H1 (cell line): ENCODE results near the gene PHAX. TPM values are rescaled to one million over a fixed set of nuclear protein-coding genes. Genes with fewer than 3 reads are reported as not detected.

Experiments used
- ASH2L ChIP-seq: fragments of 200-600, 300-600 bp; sonication (generic); IDR thresholded peaks from one replicate; pipeline ENCODE4 v1.7.1; 2017; ENCODE audit warnings: low read length
- BACH1 ChIP-seq: IDR thresholded peaks from 2 replicates; pipeline ENCODE4 v1.6.1; 2012; ENCODE audit warnings: low read length, improper control_type of control experiment
- BCL11A ChIP-seq, 2 experiments: IDR thresholded peaks; one replicate each; pipeline ENCODE4 v1.6.1; 2011; ENCODE audit warnings: low read depth in 2 of 2, low read length in 2 of 2, mild to moderate bottlenecking in 2 of 2
- CHD2 ChIP-seq: IDR thresholded peaks from 2 replicates; pipeline ENCODE4 v1.6.1; 2012; ENCODE audit warnings: low read length, improper control_type of control experiment
- CTBP2 ChIP-seq: IDR thresholded peaks from 2 replicates; pipeline ENCODE4 v1.7.0; 2011; ENCODE audit warnings: borderline replicate concordance, mild to moderate bottlenecking, moderate library complexity, mixed read lengths, low read length; ENCODE audit not compliant: insufficient read depth, insufficient read length
- GABPA ChIP-seq: IDR thresholded peaks from 2 replicates; pipeline ENCODE4 v1.6.1; 2011; ENCODE audit warnings: mild to moderate bottlenecking, low read length, moderate library complexity, borderline replicate concordance; ENCODE audit not compliant: insufficient read depth
- GTF2F1 ChIP-seq: IDR thresholded peaks from 2 replicates; pipeline ENCODE4 v1.6.1; 2012; ENCODE audit warnings: low read depth, low read length, improper control_type of control experiment, borderline replicate concordance
- JUND ChIP-seq: IDR thresholded peaks from 2 replicates; pipeline ENCODE4 v1.6.1; 2011; ENCODE audit warnings: mild to moderate bottlenecking, improper control_type of control experiment, low read length
- MAFK ChIP-seq: IDR thresholded peaks from 2 replicates; pipeline ENCODE4 v1.6.1; 2012; ENCODE audit warnings: low read depth, mild to moderate bottlenecking, improper control_type of control experiment, low read length
- MAX ChIP-seq: IDR thresholded peaks from 2 replicates; pipeline ENCODE4 v1.6.1; 2012; ENCODE audit warnings: inconsistent platforms
- PHF8 ChIP-seq: fragments of 200-600 bp; sonication (generic); conservative IDR thresholded peaks from 2 replicates; pipeline ENCODE4 v1.7.1; 2012; ENCODE audit warnings: low read depth, mild to moderate bottlenecking, inconsistent platforms, low read length, moderate library complexity
- POU5F1 ChIP-seq: IDR thresholded peaks from 2 replicates; pipeline ENCODE4 v1.6.1; 2011; ENCODE audit warnings: low read depth, mild to moderate bottlenecking, low read length, moderate library complexity
- RAD21 ChIP-seq, 2 experiments: IDR thresholded peaks in 1 of 2; conservative IDR thresholded peaks in 1 of 2; 2 replicates each; pipeline ENCODE4 v1.6.1; 2011; ENCODE audit warnings: low read depth in 2 of 2, low read length in 2 of 2, improper control_type of control experiment in 1 of 2, inconsistent platforms in 1 of 2, mild to moderate bottlenecking in 1 of 2, moderate library complexity in 1 of 2
- RBBP5 ChIP-seq: IDR thresholded peaks from 2 replicates; pipeline ENCODE4 v1.7.1; 2012; ENCODE audit warnings: low read depth, mild to moderate bottlenecking, inconsistent platforms, low read length, moderate library complexity, borderline replicate concordance
- SAP30 ChIP-seq: fragments of 300-600 bp; sonication (generic); IDR thresholded peaks from 2 replicates; pipeline ENCODE4 v1.7.1; 2012; ENCODE audit warnings: low read length, moderate library complexity, mild to moderate bottlenecking, inconsistent platforms; ENCODE audit not compliant: insufficient read depth, insufficient replicate concordance
- SP1 ChIP-seq: IDR thresholded peaks from 2 replicates; pipeline ENCODE4 v1.6.1; 2011; ENCODE audit warnings: low read depth, low read length
- SP4 ChIP-seq: IDR thresholded peaks from 2 replicates; pipeline ENCODE4 v1.6.1; 2012; ENCODE audit warnings: low read length, inconsistent platforms
- SRF ChIP-seq: IDR thresholded peaks from 2 replicates; pipeline ENCODE4 v1.6.1; 2011; ENCODE audit warnings: mild to moderate bottlenecking, low read depth, low read length, moderate library complexity
- TBP ChIP-seq: IDR thresholded peaks from 2 replicates; pipeline ENCODE4 v1.6.1; 2011; ENCODE audit warnings: low read depth, low read length, improper control_type of control experiment
- TEAD4 ChIP-seq: IDR thresholded peaks from 2 replicates; pipeline ENCODE4 v1.6.1; 2012; ENCODE audit warnings: low read depth, low read length, inconsistent platforms, mixed read lengths
- USF2 ChIP-seq: IDR thresholded peaks from 2 replicates; pipeline ENCODE4 v1.6.1; 2011; ENCODE audit warnings: low read length, improper control_type of control experiment
- ZNF274 ChIP-seq: IDR thresholded peaks from 2 replicates; pipeline ENCODE4 v1.7.0; 2012; ENCODE audit warnings: low read length, borderline replicate concordance; ENCODE audit errors: extremely low read depth
- polyA plus RNA-seq, 7 experiments: library from polyadenylated mRNA; depleted of rRNA in 3 of 7; stranded (reverse) in 5 of 7; unstranded in 2 of 7; fragments of >200 nt in 5 of 7; fragments of 200-250 nt in 2 of 7; gene quantifications; 1 replicate in 5 of 7; 2 replicates in 1 of 7; 4 replicates in 1 of 7; pipeline versions ENCODE4 v1.2.1 to v1.2.3, GENCODE V29; 2011 to 2013; ENCODE audit warnings: missing spikeins in 2 of 7, mixed read lengths in 2 of 7
- total RNA-seq: library from RNA; stranded (reverse); fragmentation: NEBNext Ultra II Directional; extraction: Animal tissue kit (Norgen Biotek cat#: 25700); gene quantifications from 2 replicates; pipeline ENCODE4 v1.2.1, GENCODE V29; 2021

The PHAX gene
- total and polyA plus RNA-seq, 2 of the 8 experiments (the other 6 are each of a cell fraction or from before 2014, with no cell fraction given) = 32.1 to 59.5 TPM

GRCh38 chr5:126600631-126601511 lies at the start of gene PHAX (continued):
- TF ChIP-seq MAFK (no peak), BCL11A (IDR thresholded peaks at IDR 0.05; ENCODE audit: low read depth in 2 of 2, low read length in 2 of 2) (no peak), CHD2 (peak; percentile 25; the same call in 1 of the 2 replicates), TBP (peak; percentile 76), SAP30 (no peak), TEAD4 (peak; percentile 82), CTBP2 (no peak), JUND (0 out of 2 replicates have a peak, but pooled peaks have one; percentile 45), GABPA (peak; percentile 90), PHF8 (peak; percentile 95), POU5F1 (no peak), MAX (peak; percentile 37; the same call in 1 of the 2 replicates), RAD21 (IDR thresholded peaks at IDR 0.05 in 1 of 2, conservative IDR thresholded peaks at IDR 0.05 in 1 of 2; ENCODE audit: low read depth in 2 of 2, low read length in 2 of 2) (peak; percentile 3 to 26; a peak in 2 of 4 replicates), USF2 (no peak), RBBP5 (peak; percentile 84), BACH1 (peak; percentile 63; the same call in 1 of the 2 replicates), SP1 (no peak), ZNF274 (no peak), GTF2F1 (no peak), ASH2L (peak; percentile 97), SRF (no peak), SP4 (0 out of 2 replicates have a peak, but pooled peaks have one; percentile 55)
